NCI-H187 (cell line): ENCODE data around the gene PSMB10.
"Not testable (repeated sequence)": the region's sequence is repeated elsewhere in the genome, so short reads cannot be mapped to it uniquely, and the experiment has no call there.

ENCODE experiments used
- DNase-seq, 2 experiments: peaks; one replicate each; lab custom pipeline; 2025; lab: John Stamatoyannopoulos, UW

PSMB10 gene

DNA sequence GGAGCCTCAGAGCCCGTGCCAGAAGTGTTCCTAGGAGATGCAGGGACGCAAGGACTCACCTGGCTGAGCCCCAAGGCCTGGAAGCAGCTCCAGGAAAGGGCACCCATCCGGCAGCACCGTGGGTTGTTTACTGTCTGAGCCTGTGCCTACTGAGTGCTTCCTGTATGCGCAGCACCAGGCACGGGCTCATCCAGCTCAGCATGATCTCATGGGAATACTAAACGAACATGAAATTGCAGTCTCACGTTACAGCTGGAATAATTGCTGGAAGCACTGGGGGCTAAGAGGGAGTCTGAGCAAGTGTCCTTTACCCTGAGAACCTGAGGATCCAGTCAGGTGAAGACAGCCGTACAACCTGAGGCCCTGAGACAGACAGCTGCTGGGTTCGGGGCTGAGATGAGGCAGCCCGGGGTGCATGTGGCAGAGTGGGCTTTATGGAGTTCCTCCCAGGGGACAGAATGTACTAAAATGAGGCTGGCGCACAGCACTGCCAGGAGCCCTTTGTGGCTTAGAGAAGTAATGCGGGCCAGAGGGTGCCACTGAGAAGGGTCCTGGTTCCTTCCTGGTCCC is 10.4 kb downstream of the PSMB10 start:
- DNase-seq = peak; percentile 31 to 37

DNA sequence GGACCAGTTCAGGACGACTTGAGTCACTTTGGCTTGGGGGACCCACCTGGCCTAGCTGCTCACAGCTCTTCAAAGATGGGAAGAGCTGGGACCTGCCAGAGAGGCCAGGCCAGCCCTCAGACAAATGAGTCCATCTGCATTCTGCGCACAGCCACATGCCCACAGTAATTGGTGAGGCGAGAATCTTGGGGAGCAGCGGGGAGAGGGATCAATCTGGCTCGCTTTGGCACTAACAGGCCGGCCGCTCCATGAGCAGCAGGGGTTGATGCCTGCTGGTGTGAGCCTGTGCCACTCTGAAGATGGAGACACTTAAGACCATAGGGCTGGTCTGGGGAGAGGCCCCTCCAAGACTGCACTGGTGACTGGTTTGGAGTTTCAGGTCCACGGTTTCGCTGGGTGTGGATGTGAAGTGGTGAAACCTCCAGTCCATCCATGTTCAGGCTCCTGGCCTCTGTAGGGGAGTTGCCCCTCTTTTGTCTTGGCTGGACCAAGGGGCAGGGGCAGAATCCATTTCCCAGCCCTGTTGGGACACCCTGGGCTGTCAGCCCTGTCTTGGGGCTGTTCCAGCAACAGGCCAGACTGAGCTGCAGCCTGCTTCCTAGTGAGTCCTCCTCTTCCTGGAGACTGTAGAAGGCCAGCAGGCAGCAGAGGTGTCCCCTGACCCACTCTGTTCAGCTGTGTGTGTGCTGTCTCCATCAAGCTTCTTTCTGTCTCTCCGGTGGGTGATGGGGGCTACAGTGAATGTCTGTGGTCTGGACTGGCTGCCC is 12.3 kb downstream of the PSMB10 start:
- no peak for DNase-seq

DNA sequence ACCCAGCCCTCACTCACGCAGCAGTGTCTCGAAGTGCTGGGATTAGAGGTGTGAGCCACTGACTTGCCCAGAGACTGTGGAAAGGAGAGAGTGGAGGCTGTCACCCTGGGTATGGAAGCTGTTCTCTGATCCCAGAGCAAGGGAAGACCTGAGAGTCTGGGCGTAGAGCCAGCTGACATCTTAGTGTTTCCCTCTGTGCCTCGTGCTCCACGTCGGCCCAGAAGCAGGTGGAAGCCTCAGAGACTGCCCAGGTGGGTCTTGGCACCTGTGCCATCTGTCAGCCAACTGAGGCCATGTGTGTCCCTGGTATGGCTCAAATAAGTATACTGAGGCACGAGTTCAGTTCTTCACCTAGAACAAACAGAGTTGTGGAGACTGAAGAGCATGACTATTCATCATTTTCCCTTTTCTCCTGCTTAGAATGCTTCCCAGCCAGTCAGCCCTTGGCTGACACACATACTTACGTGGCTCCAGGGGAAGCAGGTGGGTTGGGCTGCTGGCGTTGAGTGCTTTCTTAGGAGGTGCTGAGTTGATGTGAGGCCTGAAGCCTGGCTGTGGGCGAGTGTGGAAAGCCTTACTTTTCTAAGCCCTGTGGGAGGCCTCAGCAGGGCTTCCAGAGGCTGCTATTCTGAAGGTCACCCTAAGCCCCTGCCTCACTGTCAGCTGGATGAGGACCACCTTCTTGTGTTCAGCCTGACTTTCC is 13.1 kb downstream of the PSMB10 start:
- DNase-seq = peak in 1 of 2 experiments; percentile 32

DNA sequence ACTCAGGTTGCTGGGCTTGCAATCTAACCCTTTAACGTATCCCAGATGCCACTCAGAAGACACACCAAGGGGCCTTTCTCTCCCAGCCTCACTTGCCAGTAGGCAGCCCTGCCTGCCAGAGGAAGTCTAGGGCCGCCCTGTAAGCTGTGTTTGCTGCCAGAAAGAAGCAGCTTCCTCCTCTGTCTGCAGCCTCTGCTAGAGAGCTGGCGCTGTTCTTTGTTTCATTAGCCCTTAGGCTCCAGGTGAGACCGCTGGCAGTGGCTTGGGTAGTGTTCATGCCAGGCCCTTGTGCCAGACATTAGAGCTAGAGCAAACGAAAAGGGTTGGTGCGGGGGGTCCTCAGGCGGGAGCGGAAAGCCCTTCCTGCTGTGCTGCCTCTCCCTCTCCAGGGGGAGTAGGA is 13.9 kb downstream of the PSMB10 start:
- DNase-seq = no peak

DNA sequence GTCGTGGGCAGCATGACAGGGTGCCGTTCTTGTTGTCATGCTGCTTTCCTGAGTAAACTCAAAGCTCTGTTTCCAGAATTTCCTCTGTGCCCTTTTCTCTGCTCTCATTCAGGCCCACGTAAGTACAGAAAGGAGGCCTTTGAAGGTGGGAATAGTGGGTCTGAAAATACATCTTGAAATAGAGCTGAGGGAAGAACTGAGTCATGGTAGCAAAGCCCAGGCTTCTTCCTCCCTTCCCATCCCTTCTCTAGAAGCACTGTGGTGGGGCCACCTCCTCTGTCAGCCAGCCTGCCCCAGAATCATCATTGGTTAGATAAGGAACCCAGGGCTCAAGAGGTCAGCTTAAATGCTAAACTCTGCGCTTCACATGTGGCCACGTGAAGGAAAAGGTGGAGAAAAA is 14.4 kb downstream of the PSMB10 start:
- DNase-seq = no peak

DNA sequence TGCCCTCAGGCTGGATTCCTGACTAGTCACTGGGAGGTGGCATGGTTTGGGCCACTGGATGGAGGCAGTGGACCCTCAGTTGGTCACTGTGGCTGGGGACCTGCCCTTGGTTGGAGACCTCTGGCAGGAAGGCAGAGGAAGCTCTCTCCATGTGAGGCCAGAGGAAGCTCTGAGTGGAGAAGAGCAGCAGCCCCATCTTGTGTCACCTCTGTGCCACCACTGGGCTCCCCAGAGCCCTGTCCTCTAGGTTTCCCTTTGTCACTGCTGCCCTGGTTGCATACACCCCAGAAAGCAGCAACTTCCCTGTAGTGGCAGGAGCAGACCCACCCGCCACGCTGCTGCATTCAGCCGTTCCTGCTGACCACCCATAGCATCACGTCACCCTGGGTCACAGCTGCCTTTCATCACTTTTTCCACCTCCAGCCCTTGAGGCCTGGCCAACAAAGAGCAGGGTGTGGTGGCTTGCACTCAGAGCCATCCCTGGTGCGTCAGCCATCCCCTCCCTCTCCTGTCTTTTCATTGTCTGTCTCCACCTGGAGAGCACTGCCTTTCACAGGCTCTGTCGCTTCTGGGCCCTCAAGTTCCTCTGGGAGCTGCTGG is 16.9 kb downstream of the PSMB10 start:
- DNase-seq = peak in 1 of 2 experiments; percentile 8

DNA sequence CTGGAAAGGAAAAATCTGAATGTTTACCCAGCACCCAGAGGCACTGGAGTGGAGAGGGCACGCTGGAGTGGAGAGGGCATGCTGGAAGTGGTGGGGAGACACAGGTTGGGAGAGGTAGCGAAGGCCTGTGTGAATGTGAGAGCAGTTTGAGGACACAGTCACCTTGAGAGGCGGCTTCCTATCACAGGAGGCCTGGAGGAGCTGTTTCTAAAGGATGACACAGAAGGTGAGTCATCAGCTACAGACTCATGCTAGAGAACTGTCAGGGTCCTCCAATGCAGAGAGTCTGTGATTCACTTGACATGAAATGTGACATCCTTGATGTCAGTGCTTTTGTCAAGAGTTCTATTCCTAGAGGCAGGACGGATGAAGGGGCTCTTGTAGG is 18.8 kb downstream of the PSMB10 start:
- no peak for DNase-seq

DNA sequence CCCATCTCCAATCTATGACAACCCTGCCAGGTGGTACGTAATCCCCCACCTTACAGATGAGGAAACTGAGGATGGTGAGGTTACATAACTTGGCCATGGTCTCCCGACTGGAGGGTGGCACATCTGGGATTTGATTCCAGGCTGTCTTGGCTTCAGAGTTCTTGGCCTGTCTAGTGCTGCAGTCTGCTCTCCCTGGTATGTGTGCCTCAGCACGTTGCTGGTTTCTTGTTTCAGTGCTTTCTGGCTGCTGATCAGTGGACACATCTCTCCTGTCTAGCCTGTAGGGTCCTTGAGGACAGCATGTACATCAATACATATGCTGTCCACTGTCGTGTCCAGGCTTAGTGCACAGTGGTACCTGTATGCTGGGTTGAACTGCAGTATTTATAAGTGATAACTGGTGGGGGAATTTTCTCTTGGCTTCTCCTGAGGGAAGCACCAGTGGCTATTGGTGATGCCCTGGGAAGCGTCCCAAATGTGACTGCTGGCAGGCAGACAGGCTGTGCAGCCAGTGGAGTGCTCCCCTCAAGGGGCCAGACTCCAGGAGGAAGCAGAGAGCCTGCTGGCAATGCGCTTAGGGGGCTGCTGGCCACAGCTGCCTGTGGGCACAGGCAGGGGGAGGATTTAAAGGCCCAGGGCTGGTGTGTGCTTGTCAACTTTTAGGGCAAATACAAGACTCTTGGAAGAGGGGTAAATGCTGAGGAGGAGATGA is 19.4 kb downstream of the PSMB10 start:
- DNase-seq = no peak

DNA sequence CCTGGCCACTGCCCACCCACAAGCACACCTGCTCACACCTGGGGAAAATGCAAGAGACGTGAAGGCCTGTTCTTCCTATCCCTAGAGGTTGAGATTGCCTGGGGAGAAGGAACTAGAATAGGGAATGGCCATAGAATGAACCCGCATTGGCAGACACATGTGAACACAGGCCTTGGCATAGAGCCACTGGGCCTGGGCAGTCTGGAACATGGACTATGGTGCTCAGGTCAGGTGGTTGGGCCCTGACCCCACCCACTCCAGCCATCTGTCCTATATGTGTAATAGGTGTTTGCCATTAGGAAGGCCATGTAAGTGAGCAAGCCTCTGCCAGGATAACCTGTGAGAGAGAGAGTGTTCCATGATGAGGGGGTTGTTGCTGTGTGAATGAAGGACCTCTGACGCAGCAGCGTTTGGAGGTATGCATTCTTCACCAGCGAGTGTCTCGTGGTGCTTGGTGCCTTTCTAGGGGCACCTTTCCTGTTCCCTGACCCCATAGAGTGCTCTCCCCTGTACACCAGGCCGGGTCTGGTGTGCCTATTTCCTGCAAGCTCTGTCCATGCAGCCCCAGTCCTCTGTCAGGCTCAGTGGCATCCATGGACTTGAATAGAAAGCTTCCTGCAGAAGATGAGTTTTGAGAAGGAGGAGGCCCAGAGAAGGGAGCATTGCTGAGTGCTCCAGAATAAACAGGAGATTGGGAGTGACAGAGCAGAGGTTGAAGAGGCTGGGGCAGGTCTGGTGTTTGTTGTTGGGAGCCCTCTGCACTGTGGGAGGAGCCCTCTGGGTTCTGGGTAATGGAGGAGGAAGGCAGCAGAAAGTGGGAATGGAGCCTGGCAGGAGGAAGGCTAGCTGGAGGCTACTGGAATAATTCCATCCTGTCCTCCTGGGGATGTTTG is 20.6 kb downstream of the PSMB10 start:
- no peak for DNase-seq

DNA sequence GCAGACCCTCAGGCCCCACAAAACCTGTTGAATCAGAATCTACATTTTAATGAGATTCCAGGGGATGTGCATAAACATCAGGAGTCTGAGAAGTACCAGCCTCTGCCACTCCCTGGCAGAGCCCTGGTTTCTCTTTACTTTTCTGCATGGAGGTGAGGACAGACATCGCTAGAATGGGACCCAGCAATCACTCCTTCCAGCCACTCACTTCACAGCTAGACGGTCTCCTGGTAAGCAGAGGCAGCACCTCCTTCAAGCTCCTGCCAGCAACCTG is 21.2 kb downstream of the PSMB10 start:
- not testable (repeated sequence) for DNase-seq

DNA sequence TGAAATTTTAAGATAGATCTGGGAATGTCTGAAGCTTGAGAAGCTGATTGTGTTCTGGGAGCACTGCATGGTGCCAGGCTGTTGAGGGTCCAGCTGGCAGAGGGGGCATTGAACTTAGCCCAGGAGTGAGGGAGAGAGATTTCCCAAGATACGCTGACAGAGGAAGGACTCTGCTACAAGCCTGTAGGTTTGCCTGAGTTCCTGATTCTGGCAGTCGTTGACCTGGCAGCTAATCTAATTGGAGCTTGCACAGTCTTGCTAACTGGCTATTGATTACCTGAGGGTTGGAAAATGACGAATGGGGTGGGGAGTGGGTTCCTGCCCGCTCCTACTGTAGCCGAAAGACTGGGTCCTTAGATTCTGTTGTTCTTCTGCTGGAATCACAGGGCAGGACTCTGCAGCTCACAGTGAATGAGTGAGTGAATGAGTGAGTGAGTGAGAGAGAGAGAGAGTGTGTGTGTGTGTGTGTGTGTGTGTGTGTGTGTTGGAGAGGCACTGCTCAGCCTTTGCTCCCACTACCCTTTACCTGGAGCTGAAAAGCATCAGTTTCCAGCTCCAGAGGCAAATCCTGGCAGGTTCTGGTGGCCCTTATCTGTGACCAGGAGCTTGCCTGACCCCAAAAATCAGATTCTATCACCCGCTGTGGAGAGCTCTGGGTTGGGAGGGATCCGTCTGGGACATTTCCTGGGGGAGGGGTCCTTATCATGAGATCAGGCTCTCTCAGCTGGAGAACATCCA is 21.7 kb downstream of the PSMB10 start:
- DNase-seq = no peak

DNA sequence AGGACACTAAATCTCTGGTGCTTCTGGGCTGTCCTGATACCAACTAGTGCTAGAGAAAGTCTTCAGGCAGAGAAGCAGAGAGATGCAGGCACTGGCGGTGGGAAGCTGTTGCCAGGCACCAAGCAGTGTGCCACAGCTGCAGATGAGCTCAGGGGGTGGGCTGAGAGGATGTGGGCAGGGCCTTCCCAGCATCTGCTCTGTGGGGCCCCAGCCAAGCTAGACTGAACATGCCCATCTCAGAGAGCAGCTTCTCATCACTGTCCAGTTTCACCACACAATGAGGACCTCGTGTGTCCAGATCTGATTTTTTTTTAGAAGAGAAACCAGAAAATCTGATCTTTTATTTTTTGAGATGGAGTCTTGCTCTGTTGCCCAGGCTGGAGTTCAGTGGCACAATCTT is 26.5 kb downstream of the PSMB10 start:
- DNase-seq = no peak

DNA sequence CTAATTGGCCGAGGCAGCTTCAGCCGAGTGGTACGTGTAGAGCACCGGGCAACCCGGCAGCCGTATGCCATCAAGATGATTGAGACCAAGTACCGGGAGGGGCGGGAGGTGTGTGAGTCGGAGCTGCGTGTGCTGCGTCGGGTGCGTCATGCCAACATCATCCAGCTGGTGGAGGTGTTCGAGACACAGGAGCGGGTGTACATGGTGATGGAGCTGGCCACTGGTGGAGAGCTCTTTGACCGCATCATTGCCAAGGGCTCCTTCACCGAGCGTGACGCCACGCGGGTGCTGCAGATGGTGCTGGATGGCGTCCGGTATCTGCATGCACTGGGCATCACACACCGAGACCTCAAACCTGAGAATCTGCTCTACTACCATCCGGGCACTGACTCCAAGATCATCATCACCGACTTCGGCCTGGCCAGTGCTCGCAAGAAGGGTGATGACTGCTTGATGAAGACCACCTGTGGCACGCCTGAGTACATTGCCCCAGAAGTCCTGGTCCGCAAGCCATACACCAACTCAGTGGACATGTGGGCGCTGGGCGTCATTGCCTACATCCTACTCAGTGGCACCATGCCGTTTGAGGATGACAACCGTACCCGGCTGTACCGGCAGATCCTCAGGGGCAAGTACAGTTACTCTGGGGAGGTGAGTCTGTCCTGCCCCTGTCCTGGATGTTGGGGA is 27.5 kb downstream of the PSMB10 start:
- DNase-seq = no peak

DNA sequence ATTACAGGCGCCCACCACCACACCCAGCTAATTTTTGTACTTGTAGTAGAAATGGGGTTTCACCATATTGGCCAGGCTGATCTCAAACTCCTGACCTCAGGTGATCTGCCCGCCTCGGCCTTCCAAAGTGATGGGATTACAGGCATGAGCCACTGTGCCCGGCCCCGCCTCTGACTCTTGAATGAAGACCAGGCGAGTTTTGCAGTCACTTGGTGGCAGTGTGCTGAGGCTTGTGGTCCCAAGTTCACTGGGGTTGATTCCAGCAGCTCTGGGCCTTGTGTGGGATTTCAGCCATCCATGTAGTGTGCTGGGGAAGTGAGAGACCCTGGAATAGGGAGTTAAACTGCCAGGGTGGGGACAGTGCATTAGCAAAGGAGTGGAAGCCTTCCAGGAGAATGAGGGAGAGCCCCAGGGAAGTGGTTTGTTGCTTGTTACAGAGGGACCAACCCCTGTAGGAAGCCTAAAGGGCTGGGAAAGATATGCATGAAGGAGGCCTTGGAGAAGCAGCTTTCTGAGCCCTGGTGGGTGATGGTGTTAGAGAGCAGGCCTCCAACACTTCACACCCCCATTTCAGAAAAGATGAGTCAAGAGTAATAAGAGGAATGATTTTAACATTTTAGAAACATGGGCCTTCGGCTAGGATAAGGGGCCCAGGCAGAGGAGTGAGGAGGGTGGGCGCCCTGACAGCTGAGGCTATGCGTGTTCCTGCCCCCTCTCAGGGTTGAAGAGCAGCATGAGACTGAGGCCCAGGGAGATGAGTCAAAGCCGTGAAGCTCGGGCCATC is 29.1 kb downstream of the PSMB10 start:
- no peak for DNase-seq

DNA sequence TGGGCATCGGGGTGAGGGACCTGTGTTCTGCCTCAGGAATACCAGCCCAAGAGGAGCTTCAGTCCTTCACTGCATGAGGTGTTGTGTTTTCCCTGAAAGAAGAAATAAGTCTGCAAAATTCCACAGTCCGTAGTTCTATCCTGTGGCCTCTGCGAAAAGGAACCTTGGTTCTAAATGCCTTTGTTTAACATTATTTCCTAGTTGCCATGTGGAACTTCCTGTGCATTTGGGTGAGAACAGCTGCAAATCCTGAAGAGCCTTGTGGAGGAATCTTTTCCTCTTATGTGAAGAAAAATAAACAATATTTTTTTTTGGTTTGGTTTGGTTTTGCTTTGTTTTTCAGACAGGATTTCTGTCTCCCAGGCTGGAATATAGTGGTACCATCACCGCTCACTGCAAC is 33.8 kb downstream of the PSMB10 start:
- no peak for DNase-seq

DNA sequence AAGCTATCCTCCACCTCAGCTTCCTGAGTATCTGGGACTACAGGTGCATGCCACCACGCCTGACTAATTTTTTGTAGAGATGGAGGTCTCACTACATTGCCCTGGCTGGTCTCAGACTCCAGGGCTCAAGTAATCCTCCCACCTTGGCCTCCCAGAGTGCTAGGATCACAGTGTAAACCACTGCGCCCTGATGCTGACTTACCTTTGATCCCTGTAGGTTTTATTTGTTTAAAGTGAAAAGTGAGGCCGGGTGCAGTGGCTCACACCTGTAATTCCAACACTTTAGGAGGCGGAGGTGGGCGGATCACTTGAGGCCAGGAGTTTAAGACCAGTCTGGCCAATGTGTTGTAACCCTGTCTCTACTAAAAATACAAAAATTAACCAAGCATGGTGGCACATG is 34.9 kb downstream of the PSMB10 start:
- no peak for DNase-seq

DNA sequence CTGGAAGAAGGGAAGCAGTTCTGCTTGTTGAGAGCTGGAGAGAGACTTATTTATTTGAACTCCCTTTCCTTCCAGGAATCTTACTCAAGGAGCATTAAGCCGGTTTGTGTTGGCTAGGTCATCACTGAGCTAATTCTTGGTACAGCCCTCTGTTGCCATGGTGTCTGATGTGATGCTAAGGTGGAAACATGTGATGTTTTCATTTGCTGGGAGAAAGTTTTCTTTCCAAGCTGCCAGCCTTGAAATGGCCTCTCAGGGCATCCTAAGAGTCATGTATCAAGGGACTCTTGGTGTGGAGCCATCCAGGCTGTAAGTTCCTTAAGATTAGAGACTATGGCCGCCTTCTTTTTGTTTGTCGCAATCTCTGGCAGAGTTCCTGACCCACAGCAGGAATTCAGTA is 39.4 kb downstream of the PSMB10 start:
- no peak for DNase-seq

DNA sequence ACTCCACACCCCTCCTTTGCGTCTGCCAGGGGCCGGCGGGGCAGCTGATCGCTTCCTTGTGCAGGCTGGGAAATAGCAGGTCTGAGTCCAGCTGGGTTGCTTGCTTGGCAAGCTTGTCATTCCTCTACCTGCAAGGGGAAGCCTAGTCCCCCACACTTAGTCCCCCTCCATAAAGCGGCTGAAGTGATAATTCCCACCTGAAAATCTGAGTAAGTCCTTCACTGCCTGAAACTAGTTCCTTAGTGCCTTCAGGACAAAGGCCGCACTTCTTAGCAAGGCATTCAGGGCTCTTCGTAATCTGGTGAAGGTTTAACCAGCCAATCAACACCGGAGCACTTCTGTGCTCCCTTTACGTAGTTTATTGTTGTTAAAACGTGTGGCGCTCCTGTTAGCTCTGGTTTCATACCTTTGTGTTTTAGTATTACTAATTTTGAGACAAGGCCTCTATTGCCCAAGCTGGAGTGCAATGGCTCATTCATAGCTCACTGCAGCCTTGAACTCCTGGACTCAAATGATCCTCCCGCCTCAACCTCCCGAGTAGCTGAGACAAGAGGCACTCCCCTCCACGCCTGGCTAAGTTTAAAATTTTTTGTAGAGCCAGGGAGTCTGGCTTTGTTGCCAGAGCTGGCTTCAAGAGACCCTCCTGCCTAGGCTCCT is 42.8 kb downstream of the PSMB10 start:
- DNase-seq = no peak
